Vagina (tissue), 2 donors: ENCODE results near the gene PRELID2.

ENCODE experiments used
- CTCF ChIP-seq, 3 experiments: fragments of 450-650 bp in 2 of 3; fragments of 200-600 bp in 1 of 3; sonication (generic) in 1 of 3; IDR thresholded peaks; one replicate each; pipeline ENCODE4 v1.5.1; 2017 to 2019; ENCODE audit warnings: antibody characterized with exemption in 3 of 3, mild to moderate bottlenecking in 2 of 3, moderate library complexity in 2 of 3
- POLR2A ChIP-seq, 2 donors: fragments of 450-650 bp; IDR thresholded peaks; one replicate each; pipeline ENCODE4 v1.6.1; 2017; ENCODE audit warnings: antibody characterized with exemption in 2 of 2, mild to moderate bottlenecking in 2 of 2, moderate library complexity in 2 of 2
- POLR2AphosphoS5 ChIP-seq, 2 donors: sonication (generic); formaldehyde crosslinking; IDR thresholded peaks; one replicate each; pipeline ENCODE4 v1.9.0; 2017; ENCODE audit warnings: antibody characterized with exemption in 2 of 2, mild to moderate bottlenecking in 2 of 2, low read depth in 1 of 2; ENCODE audit not compliant: insufficient read depth in 1 of 2

GRCh38 chr5:145752947-145753346 is 82.2 kb downstream of the PRELID2 start:
- TF ChIP-seq CTCF (IDR thresholded peaks at IDR 0.05), result no peak
- no peak for TF ChIP-seq POLR2AphosphoS5 (IDR thresholded peaks at IDR 0.05; ENCODE audit: insufficient read depth in 1 of 2, low read depth in 1 of 2)
- no peak for TF ChIP-seq POLR2A (IDR thresholded peaks at IDR 0.05)
